AG09319 (cell line): ENCODE data around the gene DDX52.
"Not testable (repeated sequence)": the region's sequence is repeated elsewhere in the genome, so short reads cannot be mapped to it uniquely, and the experiment has no call there.

Source experiments
- DNase-seq: peaks from one replicate; pipeline ENCODE4 v3.0.0-alpha.2; 2010; ENCODE audit warnings: low read depth; ENCODE audit errors: extremely low read depth
- CTCF ChIP-seq: IDR thresholded peaks from 2 replicates; pipeline ENCODE4 v1.5.1; 2011; ENCODE audit warnings: low read depth, mild to moderate bottlenecking, inconsistent platforms, low read length, moderate library complexity

The DDX52 gene

GRCh38 chr17:37648555-37648954 is 5.3 kb upstream of the DDX52 start:
- no peak for TF ChIP-seq CTCF
- DNase-seq: peak; percentile 19

GRCh38 chr17:37647856-37648255 is 4.6 kb upstream of the DDX52 start:
- DNase-seq: no peak
- no peak for TF ChIP-seq CTCF

- no peak for TF ChIP-seq CTCF
- DNase-seq: no peak
Measured at GRCh38 chr17:37643869-37644268, 623 bp upstream of the DDX52 start.

GRCh38 chr17:37642681-37643080 is 565 bp downstream of the DDX52 start:
- TF ChIP-seq CTCF: no peak
- DNase-seq: no peak

- no peak for DNase-seq
- TF ChIP-seq CTCF: no peak
Measured at GRCh38 chr17:37640015-37640414, 3.2 kb downstream of the DDX52 start.

- DNase-seq: no peak
- no peak for TF ChIP-seq CTCF
Measured at GRCh38 chr17:37637956-37638355, 5.3 kb downstream of the DDX52 start.

GRCh38 chr17:37616430-37616829 is 26.8 kb downstream of the DDX52 start:
- not testable (repeated sequence) for DNase-seq

- no peak for TF ChIP-seq CTCF
- DNase-seq: no peak
Measured at GRCh38 chr17:37614823-37615222, 28.4 kb downstream of the DDX52 start.
